Lower leg skin (tissue), 4 donors: Measurements from ENCODE around the gene DIP2C. TPM values are rescaled to one million over a fixed set of nuclear protein-coding genes. Genes with fewer than 3 reads are reported as not detected.

Experiments
- DNase-seq, 2 donors: peaks; one replicate each; pipeline ENCODE4 v3.0.0-alpha.2; 2019; ENCODE audit warnings: low spot score in 2 of 2
- H3K4me3 ChIP-seq: fragments of 200-600 bp; sonication (generic); 2 replicates; pipeline ENCODE4 v1.5.1; 2017; ENCODE audit warnings: mild to moderate bottlenecking, low read depth; ENCODE audit not compliant: poor library complexity, severe bottlenecking
- POLR2A ChIP-seq, 2 donors: fragments of 450-650 bp; IDR thresholded peaks; one replicate each; pipeline ENCODE4 v1.6.1; 2016 to 2017; ENCODE audit warnings: antibody characterized with exemption in 2 of 2, mild to moderate bottlenecking in 1 of 2, moderate library complexity in 1 of 2
- WGBS, 2 donors: methylation state at CpG; one replicate each; pipeline ENCODE4 v1.1.5; 2018; 5-methylcytosine and 5-hydroxymethylcytosine counted together
- intact Hi-C: fragments of 100-400 bp; cut with DNase I; formaldehyde crosslinking; loops from one replicate; pipeline ENCODE4 v1.15.0; 2023; ENCODE audit warnings: low total_unique reads
- total RNA-seq, 4 donors: library from RNA; depleted of rRNA; stranded (reverse); fragments of >200 nt; gene quantifications; one replicate each; pipeline ENCODE4 v1.1.0, GENCODE V29; 2016
- TF ChIP-seq, protein P1 (sequence below), 3 donors: fragments of 450-650 bp; IDR thresholded peaks; one replicate each; pipeline ENCODE4 v1.5.1; 2016; ENCODE audit warnings: antibody characterized with exemption in 3 of 3, mild to moderate bottlenecking in 3 of 3, moderate library complexity in 2 of 3

The DIP2C gene
- total RNA-seq, 4 donors from 2014 or later = 6.2 to 14.7 (median 10.6) TPM

DNA sequence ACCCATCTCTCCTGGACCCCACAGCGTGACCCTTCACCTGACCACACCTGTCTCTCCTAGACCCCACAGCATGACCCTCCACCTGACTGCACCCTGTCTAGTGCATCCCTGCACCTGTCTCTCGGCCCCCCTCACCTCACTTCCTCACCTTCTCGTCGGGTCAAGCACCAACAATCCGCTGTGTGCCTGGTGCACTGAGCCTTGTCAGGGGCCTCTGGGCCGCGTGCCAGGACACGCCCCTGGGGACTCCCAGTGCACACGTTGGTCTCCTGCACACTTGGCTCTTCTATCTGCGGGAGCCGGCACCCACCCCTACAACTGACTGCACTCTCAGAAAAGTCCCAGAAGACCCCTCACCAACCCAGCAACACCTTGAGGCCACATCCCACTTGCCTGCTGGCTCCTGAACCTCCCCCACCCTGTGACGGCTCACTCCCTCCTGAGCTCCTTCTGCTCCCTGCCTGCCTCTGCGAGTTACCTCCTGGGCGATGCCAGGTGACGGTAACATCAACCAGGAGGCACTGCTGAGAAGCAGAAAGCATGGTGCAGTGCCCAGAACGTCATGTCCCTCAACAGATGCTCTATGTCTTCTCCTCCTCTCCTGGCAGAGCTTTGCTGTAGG, 147.6 kb downstream of the DIP2C start:
- intact Hi-C loops = no loop called here
- WGBS, 2 donors = 60 to 67% methylated on average over 16 of the region's 16 CpGs
- DNase-seq = peak in 1 of 2 donors; percentile 79
- TF ChIP-seq POLR2A (IDR thresholded peaks at IDR 0.05) = no peak
- TF ChIP-seq, protein P1, sequence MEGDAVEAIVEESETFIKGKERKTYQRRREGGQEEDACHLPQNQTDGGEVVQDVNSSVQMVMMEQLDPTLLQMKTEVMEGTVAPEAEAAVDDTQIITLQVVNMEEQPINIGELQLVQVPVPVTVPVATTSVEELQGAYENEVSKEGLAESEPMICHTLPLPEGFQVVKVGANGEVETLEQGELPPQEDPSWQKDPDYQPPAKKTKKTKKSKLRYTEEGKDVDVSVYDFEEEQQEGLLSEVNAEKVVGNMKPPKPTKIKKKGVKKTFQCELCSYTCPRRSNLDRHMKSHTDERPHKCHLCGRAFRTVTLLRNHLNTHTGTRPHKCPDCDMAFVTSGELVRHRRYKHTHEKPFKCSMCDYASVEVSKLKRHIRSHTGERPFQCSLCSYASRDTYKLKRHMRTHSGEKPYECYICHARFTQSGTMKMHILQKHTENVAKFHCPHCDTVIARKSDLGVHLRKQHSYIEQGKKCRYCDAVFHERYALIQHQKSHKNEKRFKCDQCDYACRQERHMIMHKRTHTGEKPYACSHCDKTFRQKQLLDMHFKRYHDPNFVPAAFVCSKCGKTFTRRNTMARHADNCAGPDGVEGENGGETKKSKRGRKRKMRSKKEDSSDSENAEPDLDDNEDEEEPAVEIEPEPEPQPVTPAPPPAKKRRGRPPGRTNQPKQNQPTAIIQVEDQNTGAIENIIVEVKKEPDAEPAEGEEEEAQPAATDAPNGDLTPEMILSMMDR (IDR thresholded peaks at IDR 0.05) = no peak
- H3K4me3 ChIP-seq = no peak overlapping the region

DNA sequence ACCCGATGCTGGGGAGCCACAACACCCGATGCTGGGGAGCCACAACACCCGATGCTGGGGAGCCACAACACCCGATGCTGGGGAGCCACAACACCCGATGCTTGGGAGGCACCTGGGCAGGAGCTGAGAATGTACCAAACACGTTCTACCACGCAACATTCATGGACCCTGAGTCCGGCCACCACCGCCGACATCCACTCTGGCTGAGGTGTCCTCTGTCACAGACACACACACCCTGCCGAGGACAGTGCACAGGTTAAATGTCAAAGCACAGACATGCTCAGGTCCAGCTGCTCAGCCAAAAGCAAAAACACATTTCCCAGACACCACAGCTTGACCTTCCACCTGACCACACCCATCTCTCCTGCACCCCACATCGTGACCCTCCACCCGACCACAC, 148.4 kb downstream of the DIP2C start:
- no peak for TF ChIP-seq POLR2A (IDR thresholded peaks at IDR 0.05)
- TF ChIP-seq, protein P1 (IDR thresholded peaks at IDR 0.05) = no peak
- peak in 1 of 2 donors; percentile 59 for DNase-seq
- WGBS, 2 donors = 82 to 89% methylated on average over 10 to 13 of the region's 13 CpGs
- intact Hi-C loops = no loop called here
- H3K4me3 ChIP-seq = no peak overlapping the region

GRCh38 chr10:538895-539294, 150.6 kb downstream of the DIP2C start:
- no peak overlapping the region for H3K4me3 ChIP-seq
- 82 to 94% methylated on average over 9 of the region's 9 CpGs for WGBS, 2 donors
- DNase-seq = no peak
- intact Hi-C loops = no loop called here
- TF ChIP-seq, protein P1 (IDR thresholded peaks at IDR 0.05) = no peak
- no peak for TF ChIP-seq POLR2A (IDR thresholded peaks at IDR 0.05)

DNA sequence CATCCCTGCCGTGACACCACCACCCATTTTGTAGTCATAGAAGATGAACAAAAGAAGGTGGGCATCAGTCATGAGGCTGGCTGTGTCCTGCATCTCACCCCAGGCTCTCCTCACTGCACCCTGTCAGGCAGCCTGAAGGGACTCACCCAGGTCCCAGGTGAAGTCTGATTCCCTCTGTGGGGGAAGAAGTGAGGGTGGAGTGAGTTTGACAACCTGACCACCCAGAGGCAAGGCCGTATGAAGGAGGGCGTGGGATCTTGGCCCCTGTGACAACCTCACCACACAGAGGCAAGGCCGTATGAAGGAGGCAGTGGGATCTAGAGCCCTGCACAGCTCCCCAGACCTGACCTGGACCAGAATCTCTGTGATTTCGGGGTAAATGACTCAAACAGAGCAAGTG, 152.5 kb downstream of the DIP2C start:
- DNase-seq = no peak
- intact Hi-C loops = no loop called here
- 90 to 91% methylated on average over 5 of the region's 5 CpGs for WGBS, 2 donors
- TF ChIP-seq, protein P1 (IDR thresholded peaks at IDR 0.05) = no peak
- no peak for TF ChIP-seq POLR2A (IDR thresholded peaks at IDR 0.05)
- no peak overlapping the region for H3K4me3 ChIP-seq

DNA sequence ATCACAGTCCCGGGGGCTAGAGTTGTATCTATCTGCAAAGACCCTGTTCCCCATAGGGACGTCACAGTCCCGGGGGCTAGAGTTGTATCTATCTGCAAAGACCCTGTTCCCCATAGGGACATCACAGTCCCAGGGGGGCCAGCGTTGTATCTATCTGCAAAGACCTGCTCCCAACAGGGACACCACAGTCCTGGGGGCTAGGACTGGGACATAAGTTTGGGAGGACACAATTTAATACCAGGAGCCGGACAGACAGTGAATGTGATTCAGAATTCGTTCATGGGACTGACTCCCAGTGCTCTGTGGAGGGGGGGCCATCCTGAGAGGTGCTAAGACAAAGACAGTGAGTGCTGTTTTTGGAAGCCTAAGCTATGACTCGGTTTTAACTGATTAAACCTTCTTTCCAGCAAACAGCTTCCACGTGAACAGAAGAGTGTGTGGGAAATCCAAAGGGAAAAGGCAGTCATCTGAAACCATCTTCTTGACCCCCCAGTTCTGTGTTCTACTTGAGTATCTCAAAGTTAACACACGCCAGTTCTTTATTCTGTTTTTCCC, 153.0 kb downstream of the DIP2C start:
- intact Hi-C loops = no loop called here
- DNase-seq = no peak
- no peak for TF ChIP-seq POLR2A (IDR thresholded peaks at IDR 0.05)
- TF ChIP-seq, protein P1 (IDR thresholded peaks at IDR 0.05) = no peak
- H3K4me3 ChIP-seq = no peak overlapping the region
- WGBS, 2 donors = 80 to 81% methylated on average over 9 of the region's 9 CpGs

GRCh38 chr10:535952-536351, 153.5 kb downstream of the DIP2C start:
- 95 to 98% methylated on average over 8 of the region's 8 CpGs for WGBS, 2 donors
- H3K4me3 ChIP-seq = no peak overlapping the region
- TF ChIP-seq, protein P1 (IDR thresholded peaks at IDR 0.05) = no peak
- TF ChIP-seq POLR2A (IDR thresholded peaks at IDR 0.05) = no peak
- intact Hi-C loops = no loop called here
- no peak for DNase-seq
